Sigmoid colon (tissue), 7 donors: ENCODE measurements around the gene MYH10. TPM values are rescaled to one million over a fixed set of nuclear protein-coding genes. Genes with fewer than 3 reads are reported as not detected.

Source experiments
- DNase-seq: peaks from one replicate; pipeline ENCODE4 v3.0.0-alpha.2; 2019
- H3K27ac ChIP-seq, 4 donors: fragments of 200-600 bp; sonication (generic); one replicate each; pipeline ENCODE4 v1.5.1; 2016 to 2019; ENCODE audit warnings: mild to moderate bottlenecking in 1 of 4
- H3K27me3 ChIP-seq, 3 donors: fragments of 200-600 bp; sonication (generic); one replicate each; pipeline ENCODE4 v1.5.1; 2019; ENCODE audit warnings: mild to moderate bottlenecking in 1 of 3
- H3K36me3 ChIP-seq, 4 donors: fragments of 200-600 bp; sonication (generic); one replicate each; pipeline ENCODE4 v1.5.1; 2016 to 2019
- H3K4me1 ChIP-seq, 4 donors: fragments of 200-600 bp; sonication (generic); one replicate each; pipeline ENCODE4 v1.5.1; 2017 to 2019
- H3K4me3 ChIP-seq, 4 donors: fragments of 200-600 bp; sonication (generic); one replicate each; pipeline ENCODE4 v1.5.1; 2017 to 2019; ENCODE audit warnings: mild to moderate bottlenecking in 2 of 4, moderate library complexity in 1 of 4
- H3K9me3 ChIP-seq, 4 donors: fragments of 200-600 bp in 3 of 4; sonication (generic) in 3 of 4; one replicate each; pipeline versions ENCODE4 v1.5.1 to v1.6.1; 2013 to 2019
- CTCF ChIP-seq, 4 experiments: fragments of 450-650 bp in 3 of 4; fragments of 200-600 bp in 1 of 4; IDR thresholded peaks; one replicate each; pipeline ENCODE4 v1.5.1; 2016 to 2019; ENCODE audit warnings: antibody characterized with exemption in 4 of 4, mild to moderate bottlenecking in 3 of 4, moderate library complexity in 2 of 4
- EP300 ChIP-seq, 4 donors: sonication (generic); formaldehyde crosslinking; IDR thresholded peaks; one replicate each; pipeline ENCODE4 v1.6.1; 2017; ENCODE audit warnings: antibody characterized with exemption in 4 of 4
- POLR2A ChIP-seq, 2 donors: fragments of 450-650 bp; IDR thresholded peaks; one replicate each; pipeline ENCODE4 v1.6.1; 2016; ENCODE audit warnings: antibody characterized with exemption in 2 of 2, mild to moderate bottlenecking in 2 of 2, moderate library complexity in 2 of 2
- POLR2AphosphoS5 ChIP-seq, 4 donors: sonication (generic); formaldehyde crosslinking; IDR thresholded peaks; one replicate each; pipeline ENCODE4 v1.6.1; 2017; ENCODE audit warnings: antibody characterized with exemption in 4 of 4
- WGBS, 2 donors: extraction: QIAGEN DNeasy Blood & Tissue Kit; methylation state at CpG; one replicate each; pipeline ENCODE4 v1.1.7; 2013; 5-methylcytosine and 5-hydroxymethylcytosine counted together
- intact Hi-C: fragments of 100-400 bp; cut with DNase I; formaldehyde crosslinking; loops from one replicate; pipeline ENCODE4 v1.15.1; 2023
- polyA plus RNA-seq, 3 donors: library from polyadenylated mRNA; stranded (reverse); fragments of 200-250 nt; gene quantifications; one replicate each; pipeline ENCODE4 v1.2.3, GENCODE V29; 2013
- total RNA-seq, 4 donors: library from RNA; depleted of rRNA; stranded (reverse); fragments of >200 nt; gene quantifications; one replicate each; pipeline ENCODE4 v1.1.0, GENCODE V29; 2016
- donor health status: healthy with polysubstance abuse.
- donor health status: Bipolar disorder and iron deficiency.
- donor health status: healthy.

The MYH10 gene
- total and polyA plus RNA-seq, 7 donors: 0.92 to 34.6 (median 22.8) TPM

GRCh38 chr17:8466456-8466855, 164.1 kb downstream of the MYH10 start:
- no peak overlapping the region for H3K4me3 ChIP-seq
- H3K27me3 ChIP-seq: no peaks in the 10 kb centered on the region
- intact Hi-C loops: no loop called here
- H3K9me3 ChIP-seq: no peaks in the 10 kb centered on the region
- H3K4me1 ChIP-seq: peaks cover 0 to 49% (median 36%) of the 10 kb centered on the region in 4 donors
- TF ChIP-seq POLR2AphosphoS5 (IDR thresholded peaks at IDR 0.05) (no peak), POLR2A (IDR thresholded peaks at IDR 0.05) (no peak), CTCF (IDR thresholded peaks at IDR 0.05) (no peak), EP300 (IDR thresholded peaks at IDR 0.05) (no peak)
- no peak for DNase-seq
- peak overlapping the region in 1 of 4 donors; percentile 10 for H3K27ac ChIP-seq
- 83 to 85% methylated on average over 3 of the region's 3 CpGs for WGBS, 2 donors
- H3K36me3 ChIP-seq: peaks cover 7 to 53% (median 26%) of the 10 kb centered on the region in 4 donors

GRCh38 chr17:8465759-8466158, 164.8 kb downstream of the MYH10 start:
- no peaks in the 10 kb centered on the region for H3K27me3 ChIP-seq
- intact Hi-C loops: no loop called here
- H3K36me3 ChIP-seq: peaks cover 14 to 57% (median 29%) of the 10 kb centered on the region in 4 donors
- H3K4me1 ChIP-seq: peaks cover 0 to 45% (median 31%) of the 10 kb centered on the region in 4 donors
- no peak for DNase-seq
- 89% methylated on average over 12 of the region's 12 CpGs for WGBS, 2 donors
- H3K9me3 ChIP-seq: no peaks in the 10 kb centered on the region
- no peak overlapping the region for H3K4me3 ChIP-seq
- TF ChIP-seq EP300 (IDR thresholded peaks at IDR 0.05) (no peak), CTCF (IDR thresholded peaks at IDR 0.05) (no peak), POLR2A (IDR thresholded peaks at IDR 0.05) (no peak), POLR2AphosphoS5 (IDR thresholded peaks at IDR 0.05) (no peak)
- peak overlapping the region in 2 of 4 donors; percentile 1 to 15 for H3K27ac ChIP-seq

GRCh38 chr17:8465356-8465755, 165.2 kb downstream of the MYH10 start:
- Histone ChIP-seq H3K27ac (peak overlapping the region in 2 of 4 donors; percentile 1 to 15), H3K36me3 (peaks cover 16 to 61% (median 33%) of the 10 kb centered on the region in 4 donors), H3K4me1 (peaks cover 0 to 41% (median 27%) of the 10 kb centered on the region in 4 donors), H3K9me3 (no peaks in the 10 kb centered on the region), H3K27me3 (no peaks in the 10 kb centered on the region), H3K4me3 (no peak overlapping the region)
- WGBS, 2 donors: 79 to 89% methylated on average over 8 of the region's 8 CpGs
- TF ChIP-seq POLR2AphosphoS5 (IDR thresholded peaks at IDR 0.05): no peak
- TF ChIP-seq EP300 (IDR thresholded peaks at IDR 0.05): no peak
- no peak for TF ChIP-seq POLR2A (IDR thresholded peaks at IDR 0.05)
- no peak for TF ChIP-seq CTCF (IDR thresholded peaks at IDR 0.05)
- intact Hi-C loops: no loop called here
- DNase-seq: no peak

- Histone ChIP-seq H3K27ac (peak overlapping the region in 2 of 4 donors; percentile 1 to 15), H3K4me1 (peaks cover 0 to 37% (median 23%) of the 10 kb centered on the region in 4 donors), H3K27me3 (no peaks in the 10 kb centered on the region), H3K4me3 (no peak overlapping the region), H3K9me3 (no peaks in the 10 kb centered on the region), H3K36me3 (peaks cover 16 to 65% (median 37%) of the 10 kb centered on the region in 4 donors)
- no peak for DNase-seq
- 62 to 64% methylated on average over 4 of the region's 4 CpGs for WGBS, 2 donors
- TF ChIP-seq CTCF (IDR thresholded peaks at IDR 0.05) (no peak), POLR2AphosphoS5 (IDR thresholded peaks at IDR 0.05) (no peak), POLR2A (IDR thresholded peaks at IDR 0.05) (no peak), EP300 (IDR thresholded peaks at IDR 0.05) (no peak)
- intact Hi-C loops: no loop called here
Observed at GRCh38 chr17:8464941-8465340, 165.6 kb downstream of the MYH10 start.

GRCh38 chr17:8463099-8463498, 167.4 kb downstream of the MYH10 start:
- Histone ChIP-seq H3K36me3 (peaks cover 20 to 70% (median 43%) of the 10 kb centered on the region in 4 donors), H3K4me3 (no peak overlapping the region), H3K4me1 (peaks cover 0 to 28% (median 21%) of the 10 kb centered on the region in 4 donors), H3K27me3 (no peaks in the 10 kb centered on the region), H3K9me3 (no peaks in the 10 kb centered on the region), H3K27ac (no peak overlapping the region)
- no peak for TF ChIP-seq POLR2A (IDR thresholded peaks at IDR 0.05)
- TF ChIP-seq CTCF (IDR thresholded peaks at IDR 0.05): no peak
- TF ChIP-seq POLR2AphosphoS5 (IDR thresholded peaks at IDR 0.05): no peak
- no peak for TF ChIP-seq EP300 (IDR thresholded peaks at IDR 0.05)
- no peak for DNase-seq
- intact Hi-C loops: no loop called here
- WGBS, 2 donors: 81 to 82% methylated on average over 5 of the region's 5 CpGs
